GM12878 (cell line): ENCODE data around the gene DENND10. TPM values are rescaled to one million over a fixed set of nuclear protein-coding genes. Genes with fewer than 3 reads are reported as not detected.

ENCODE experiments used
- BHLHE40 ChIP-seq, 2 experiments: fragments of 450-650 bp in 1 of 2; IDR thresholded peaks; 2 replicates each; pipeline ENCODE4 v1.6.1; 2011 to 2017; ENCODE audit warnings: low read depth in 2 of 2, borderline replicate concordance in 1 of 2, improper control_type of control experiment in 1 of 2, low read length in 1 of 2, mild to moderate bottlenecking in 1 of 2
- CREM ChIP-seq: IDR thresholded peaks from 2 replicates; pipeline ENCODE4 v1.6.1; 2014; ENCODE audit warnings: antibody characterized with exemption, low read depth
- DPF2 ChIP-seq: fragments of 450-650 bp; IDR thresholded peaks from 2 replicates; pipeline ENCODE4 v1.6.1; 2017; ENCODE audit warnings: mild to moderate bottlenecking
- GATAD2B ChIP-seq: fragments of 450-650 bp; conservative IDR thresholded peaks from 2 replicates; pipeline ENCODE4 v1.6.1; 2017; ENCODE audit warnings: low read depth, mild to moderate bottlenecking, moderate library complexity
- HDAC2 ChIP-seq: fragments of 200-600 bp; sonication (generic); IDR thresholded peaks from 2 replicates; pipeline ENCODE4 v1.6.1; 2017
- PML ChIP-seq: IDR thresholded peaks from 2 replicates; pipeline ENCODE4 v1.6.1; 2012; ENCODE audit warnings: low read length, inconsistent platforms
- POLR2A ChIP-seq: IDR thresholded peaks from 2 replicates; pipeline ENCODE4 v1.6.1; 2011; ENCODE audit warnings: low read depth, mild to moderate bottlenecking, low read length
- POU2F2 ChIP-seq: IDR thresholded peaks from 3 replicates; pipeline ENCODE4 v1.6.1; 2011; ENCODE audit warnings: low read depth, mild to moderate bottlenecking, low read length, borderline replicate concordance
- RB1 ChIP-seq: fragments of 450-650 bp; formaldehyde crosslinking; IDR thresholded peaks from 2 replicates; pipeline ENCODE4 v1.6.1; 2017; ENCODE audit warnings: mild to moderate bottlenecking, borderline replicate concordance
- RCOR1 ChIP-seq: conservative IDR thresholded peaks from 2 replicates; pipeline ENCODE4 v1.6.1; 2012; ENCODE audit warnings: low read depth, low read length, improper control_type of control experiment
- TARDBP ChIP-seq: IDR thresholded peaks from 2 replicates; pipeline ENCODE4 v1.6.1; 2016; ENCODE audit warnings: borderline replicate concordance
- YY1 ChIP-seq: IDR thresholded peaks from 2 replicates; pipeline ENCODE4 v1.6.1; 2011; ENCODE audit warnings: low read depth, mild to moderate bottlenecking, low read length
- ZSCAN29 ChIP-seq: fragments of 450-650 bp; IDR thresholded peaks from 2 replicates; pipeline ENCODE4 v1.6.1; 2017; ENCODE audit warnings: mild to moderate bottlenecking, moderate library complexity
- polyA plus RNA-seq, 11 experiments: library from polyadenylated mRNA; depleted of rRNA in 4 of 11; unstranded in 6 of 11; stranded (reverse) in 5 of 11; fragments of >200 nt; fragmentation: Nextera tagmentation in 4 of 11; fragmentation: Illumina TruSeq in 1 of 11; extraction: Ambion mirVana in 4 of 11; extraction: Trizol in 1 of 11; gene quantifications; 1 replicate in 1 of 11; 2 replicates in 10 of 11; pipeline versions ENCODE4 v1.2.1 to v1.2.3, GENCODE V29; 2011 to 2016; ENCODE audit warnings: inconsistent platforms in 2 of 11, missing spikeins in 2 of 11, low read depth in 1 of 11
- total RNA-seq, 4 experiments: library from RNA; depleted of rRNA in 3 of 4; stranded (reverse); fragments of >200 nt in 3 of 4; fragmentation: Illumina TruSeq in 1 of 4; extraction: Trizol in 1 of 4; gene quantifications; 2 replicates each; pipeline versions ENCODE4 v1.2.1 to v1.2.3, GENCODE V29; 2013 to 2021
- TF ChIP-seq, protein P1 (sequence below): IDR thresholded peaks from 2 replicates; pipeline ENCODE4 v1.6.1; 2011; ENCODE audit warnings: low read depth, low read length, improper control_type of control experiment, borderline replicate concordance
- TF ChIP-seq, protein P2 (sequence below): fragments of 450-650 bp; conservative IDR thresholded peaks from 2 replicates; pipeline ENCODE4 v1.6.1; 2017; ENCODE audit warnings: mild to moderate bottlenecking, moderate library complexity
- TF ChIP-seq, protein P3 (sequence below): IDR thresholded peaks from 2 replicates; pipeline ENCODE4 v1.6.1; 2011; ENCODE audit warnings: borderline replicate concordance, low read depth, mild to moderate bottlenecking, moderate library complexity, mixed read lengths, low read length; ENCODE audit not compliant: insufficient read depth; ENCODE audit errors: extremely low read length
- TF ChIP-seq, protein P4 (sequence below): IDR thresholded peaks from 2 replicates; pipeline ENCODE4 v1.6.1; 2012; ENCODE audit warnings: low read depth, low read length, improper control_type of control experiment
- TF ChIP-seq, protein P5 (sequence below): IDR thresholded peaks from 2 replicates; pipeline ENCODE4 v1.6.1; 2012; ENCODE audit warnings: low read depth, low read length, improper control_type of control experiment

DENND10 gene
- total and polyA plus RNA-seq, 10 of the 15 experiments (the other 5 are each of a cell fraction or from before 2014, with no cell fraction given), result 21.5 to 39.8 (median 26.2) TPM

DNA sequence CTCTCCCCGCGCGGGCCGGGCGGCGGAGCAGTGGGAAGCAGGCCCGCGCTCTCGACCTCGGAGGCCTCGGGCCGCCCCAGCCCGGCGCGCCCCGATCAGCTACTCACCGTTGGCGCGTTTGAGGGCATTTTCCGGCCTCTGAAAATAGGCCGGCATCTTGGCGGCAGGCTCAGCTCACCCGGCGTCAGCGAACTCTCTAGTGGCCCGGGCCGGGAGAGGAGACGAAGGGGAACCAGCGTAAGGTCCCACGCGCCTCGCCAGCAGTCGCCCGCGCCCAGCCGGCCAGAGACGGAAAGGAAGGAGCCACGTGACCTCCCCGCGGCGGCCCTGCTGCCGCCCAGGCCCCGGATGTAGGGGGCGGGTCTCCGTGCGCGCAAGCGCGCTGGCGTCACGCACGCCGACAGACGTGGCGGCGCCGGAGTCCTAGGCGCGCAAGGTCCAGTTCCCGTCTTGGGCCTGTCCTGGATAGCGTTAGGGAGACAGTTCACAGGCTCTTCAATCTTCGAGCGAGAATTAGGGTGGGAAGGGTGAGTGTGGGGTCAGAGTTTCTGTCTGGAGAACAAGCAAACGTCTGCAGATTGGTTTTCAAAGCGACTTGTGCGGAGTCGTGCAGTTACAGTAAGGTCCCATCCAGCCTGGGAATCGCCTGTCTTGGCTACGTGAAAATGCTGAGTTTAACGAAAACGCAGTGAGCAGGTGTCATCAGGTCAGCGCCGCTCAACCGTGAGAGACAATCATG is 23.2 kb upstream of the DENND10 start, which contains the start of gene EIF3A (continued):
- TF ChIP-seq, protein P1, sequence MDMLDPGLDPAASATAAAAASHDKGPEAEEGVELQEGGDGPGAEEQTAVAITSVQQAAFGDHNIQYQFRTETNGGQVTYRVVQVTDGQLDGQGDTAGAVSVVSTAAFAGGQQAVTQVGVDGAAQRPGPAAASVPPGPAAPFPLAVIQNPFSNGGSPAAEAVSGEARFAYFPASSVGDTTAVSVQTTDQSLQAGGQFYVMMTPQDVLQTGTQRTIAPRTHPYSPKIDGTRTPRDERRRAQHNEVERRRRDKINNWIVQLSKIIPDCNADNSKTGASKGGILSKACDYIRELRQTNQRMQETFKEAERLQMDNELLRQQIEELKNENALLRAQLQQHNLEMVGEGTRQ, result peak; percentile 81
- TF ChIP-seq, protein P2, sequence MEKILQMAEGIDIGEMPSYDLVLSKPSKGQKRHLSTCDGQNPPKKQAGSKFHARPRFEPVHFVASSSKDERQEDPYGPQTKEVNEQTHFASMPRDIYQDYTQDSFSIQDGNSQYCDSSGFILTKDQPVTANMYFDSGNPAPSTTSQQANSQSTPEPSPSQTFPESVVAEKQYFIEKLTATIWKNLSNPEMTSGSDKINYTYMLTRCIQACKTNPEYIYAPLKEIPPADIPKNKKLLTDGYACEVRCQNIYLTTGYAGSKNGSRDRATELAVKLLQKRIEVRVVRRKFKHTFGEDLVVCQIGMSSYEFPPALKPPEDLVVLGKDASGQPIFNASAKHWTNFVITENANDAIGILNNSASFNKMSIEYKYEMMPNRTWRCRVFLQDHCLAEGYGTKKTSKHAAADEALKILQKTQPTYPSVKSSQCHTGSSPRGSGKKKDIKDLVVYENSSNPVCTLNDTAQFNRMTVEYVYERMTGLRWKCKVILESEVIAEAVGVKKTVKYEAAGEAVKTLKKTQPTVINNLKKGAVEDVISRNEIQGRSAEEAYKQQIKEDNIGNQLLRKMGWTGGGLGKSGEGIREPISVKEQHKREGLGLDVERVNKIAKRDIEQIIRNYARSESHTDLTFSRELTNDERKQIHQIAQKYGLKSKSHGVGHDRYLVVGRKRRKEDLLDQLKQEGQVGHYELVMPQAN, result peak; percentile 54
- TF ChIP-seq RCOR1, result no peak
- no peak for TF ChIP-seq HDAC2
- TF ChIP-seq POU2F2, result peak; percentile 62; the same call in 2 of the 3 replicates
- peak; percentile 68; the same call in 1 of the 2 replicates for TF ChIP-seq DPF2
- peak; percentile 86 to 93 for TF ChIP-seq BHLHE40 (IDR thresholded peaks at IDR 0.05; ENCODE audit: borderline replicate concordance in 1 of 2, low read depth in 2 of 2, low read length in 1 of 2)
- peak; percentile 9 for TF ChIP-seq GATAD2B
- peak; percentile 62 for TF ChIP-seq YY1
- TF ChIP-seq, protein P3, sequence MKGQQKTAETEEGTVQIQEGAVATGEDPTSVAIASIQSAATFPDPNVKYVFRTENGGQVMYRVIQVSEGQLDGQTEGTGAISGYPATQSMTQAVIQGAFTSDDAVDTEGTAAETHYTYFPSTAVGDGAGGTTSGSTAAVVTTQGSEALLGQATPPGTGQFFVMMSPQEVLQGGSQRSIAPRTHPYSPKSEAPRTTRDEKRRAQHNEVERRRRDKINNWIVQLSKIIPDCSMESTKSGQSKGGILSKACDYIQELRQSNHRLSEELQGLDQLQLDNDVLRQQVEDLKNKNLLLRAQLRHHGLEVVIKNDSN, result peak; percentile 96
- no peak for TF ChIP-seq ZSCAN29
- TF ChIP-seq, protein P4, sequence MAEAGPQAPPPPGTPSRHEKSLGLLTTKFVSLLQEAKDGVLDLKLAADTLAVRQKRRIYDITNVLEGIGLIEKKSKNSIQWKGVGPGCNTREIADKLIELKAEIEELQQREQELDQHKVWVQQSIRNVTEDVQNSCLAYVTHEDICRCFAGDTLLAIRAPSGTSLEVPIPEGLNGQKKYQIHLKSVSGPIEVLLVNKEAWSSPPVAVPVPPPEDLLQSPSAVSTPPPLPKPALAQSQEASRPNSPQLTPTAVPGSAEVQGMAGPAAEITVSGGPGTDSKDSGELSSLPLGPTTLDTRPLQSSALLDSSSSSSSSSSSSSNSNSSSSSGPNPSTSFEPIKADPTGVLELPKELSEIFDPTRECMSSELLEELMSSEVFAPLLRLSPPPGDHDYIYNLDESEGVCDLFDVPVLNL, result peak; percentile 36; the same call in 1 of the 2 replicates
- TF ChIP-seq, protein P5, sequence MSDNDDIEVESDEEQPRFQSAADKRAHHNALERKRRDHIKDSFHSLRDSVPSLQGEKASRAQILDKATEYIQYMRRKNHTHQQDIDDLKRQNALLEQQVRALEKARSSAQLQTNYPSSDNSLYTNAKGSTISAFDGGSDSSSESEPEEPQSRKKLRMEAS, result peak; percentile 91
- TF ChIP-seq RB1, result no peak
- peak; percentile 88 for TF ChIP-seq PML
- TF ChIP-seq TARDBP, result no peak
- peak; percentile 93 for TF ChIP-seq POLR2A
- peak; percentile 73 for TF ChIP-seq CREM
